ENCODE measurements around the gene CD4.

DNA sequence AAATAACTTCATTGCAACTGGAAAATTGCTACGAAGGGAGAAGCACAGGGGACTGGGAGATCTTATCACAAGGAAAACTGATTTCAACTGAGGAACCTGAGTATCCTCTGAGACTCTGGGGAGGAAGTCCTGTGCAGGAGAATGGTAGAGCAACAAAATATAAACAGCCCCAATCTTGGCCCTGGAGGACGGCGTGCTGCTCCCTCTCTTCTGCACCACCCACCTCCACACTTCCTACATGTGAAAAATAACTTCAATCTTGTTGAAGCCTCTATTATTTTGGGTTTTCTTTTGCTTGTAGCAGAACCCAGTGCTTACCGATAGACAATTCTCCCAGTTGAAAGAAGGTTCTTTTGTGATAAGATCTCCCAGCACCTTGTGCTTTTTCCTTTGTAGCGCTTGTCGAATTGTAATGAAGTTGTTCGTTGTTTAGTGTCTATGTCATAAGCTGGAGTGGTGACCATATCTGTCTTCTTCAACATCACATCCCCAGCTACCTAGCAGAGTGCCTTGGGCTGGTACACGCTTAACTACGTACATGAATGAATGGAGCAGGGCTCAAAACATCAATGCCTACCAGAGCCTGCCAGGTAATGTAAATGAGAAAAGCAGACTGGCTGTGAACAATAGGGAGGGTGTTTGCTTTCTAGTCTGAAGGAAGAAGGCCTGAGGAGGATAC is 2.8 kb upstream of the CD4 start:
- TF ChIP-seq POLR2A (IDR thresholded peaks at IDR 0.05), result no peak
- TF ChIP-seq, protein P1, sequence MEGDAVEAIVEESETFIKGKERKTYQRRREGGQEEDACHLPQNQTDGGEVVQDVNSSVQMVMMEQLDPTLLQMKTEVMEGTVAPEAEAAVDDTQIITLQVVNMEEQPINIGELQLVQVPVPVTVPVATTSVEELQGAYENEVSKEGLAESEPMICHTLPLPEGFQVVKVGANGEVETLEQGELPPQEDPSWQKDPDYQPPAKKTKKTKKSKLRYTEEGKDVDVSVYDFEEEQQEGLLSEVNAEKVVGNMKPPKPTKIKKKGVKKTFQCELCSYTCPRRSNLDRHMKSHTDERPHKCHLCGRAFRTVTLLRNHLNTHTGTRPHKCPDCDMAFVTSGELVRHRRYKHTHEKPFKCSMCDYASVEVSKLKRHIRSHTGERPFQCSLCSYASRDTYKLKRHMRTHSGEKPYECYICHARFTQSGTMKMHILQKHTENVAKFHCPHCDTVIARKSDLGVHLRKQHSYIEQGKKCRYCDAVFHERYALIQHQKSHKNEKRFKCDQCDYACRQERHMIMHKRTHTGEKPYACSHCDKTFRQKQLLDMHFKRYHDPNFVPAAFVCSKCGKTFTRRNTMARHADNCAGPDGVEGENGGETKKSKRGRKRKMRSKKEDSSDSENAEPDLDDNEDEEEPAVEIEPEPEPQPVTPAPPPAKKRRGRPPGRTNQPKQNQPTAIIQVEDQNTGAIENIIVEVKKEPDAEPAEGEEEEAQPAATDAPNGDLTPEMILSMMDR (IDR thresholded peaks at IDR 0.05), result no peak
